ENCODE measurements around the gene INAFM2.

Gene INAFM2

DNA sequence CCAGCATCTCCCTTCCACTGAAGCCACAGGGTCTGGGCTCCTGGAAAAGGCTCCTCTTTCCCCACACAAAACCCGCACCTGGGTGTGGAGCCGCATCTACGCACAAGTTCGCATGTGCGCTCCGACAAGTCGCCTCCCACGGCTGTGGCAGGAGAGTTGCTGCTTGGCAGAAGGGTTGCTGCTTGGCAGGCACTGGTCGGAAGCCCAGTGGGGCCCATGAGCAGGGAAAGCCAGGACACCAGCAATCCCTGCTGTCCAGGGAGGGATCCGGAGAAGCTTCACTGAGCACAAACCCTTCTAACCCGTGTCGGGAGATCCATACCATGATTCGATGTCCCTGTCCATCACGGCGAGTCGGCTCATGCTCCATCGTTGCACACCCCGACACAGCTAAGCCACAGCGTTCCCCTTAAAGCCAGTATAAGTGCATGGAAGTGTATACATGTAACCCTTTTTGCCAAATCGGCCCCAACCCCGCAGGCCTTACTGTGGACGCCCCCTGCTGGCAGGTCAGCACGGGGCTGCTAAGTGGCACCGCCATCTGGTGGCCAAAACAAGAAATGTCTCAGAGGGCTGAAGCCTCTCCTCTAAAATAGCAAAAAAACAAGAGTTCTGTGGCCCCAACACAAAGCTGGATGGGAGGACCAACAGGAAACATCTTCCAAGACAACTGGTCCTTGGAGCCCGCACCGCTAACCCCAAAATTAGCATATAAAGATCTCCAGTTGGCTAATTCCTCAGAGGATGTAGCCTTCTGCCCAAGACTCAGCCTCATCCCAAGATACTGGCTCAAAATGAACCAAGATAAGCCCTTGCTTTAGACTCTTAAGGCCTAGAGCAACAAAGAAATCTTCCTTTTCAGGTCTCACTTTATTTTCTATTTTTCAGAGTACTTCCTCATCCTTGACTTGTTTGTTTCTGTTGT lies 48.9 kb upstream of the INAFM2 start (continued):
- TF ChIP-seq ZNF654 (tag by site-specific recombination; IDR thresholded peaks at IDR 0.05; ENCODE audit: low read depth), result peak; percentile 91
- no peak for TF ChIP-seq GFI1B (tag by site-specific recombination; IDR thresholded peaks at IDR 0.05)
- TF ChIP-seq ZNF132 (tag by site-specific recombination; IDR thresholded peaks at IDR 0.05; ENCODE audit: borderline replicate concordance), result no peak
- TF ChIP-seq ZNF600 (tag by site-specific recombination; IDR thresholded peaks at IDR 0.05), result peak; percentile 91

DNA sequence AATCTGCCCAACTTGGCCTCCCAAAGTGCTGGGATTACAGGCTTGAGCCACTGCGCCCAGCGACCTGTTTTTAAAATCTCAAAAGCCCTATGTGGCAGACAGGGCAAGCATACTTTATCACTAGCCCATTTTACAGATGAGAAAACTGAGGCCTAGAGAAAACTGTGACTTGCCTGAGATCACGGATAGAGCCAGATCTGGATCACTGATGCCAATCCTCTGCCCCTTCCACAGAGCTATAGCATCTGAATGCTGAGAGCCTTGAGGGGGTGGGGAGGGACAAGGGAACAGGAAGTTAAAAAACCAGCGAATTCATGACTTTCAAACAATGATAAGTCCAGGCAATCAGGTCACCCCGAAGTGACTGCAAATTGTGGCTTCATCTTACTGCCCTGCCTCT lies 48.0 kb upstream of the INAFM2 start:
- TF ChIP-seq ZNF394 (tag by site-specific recombination; IDR thresholded peaks at IDR 0.05; ENCODE audit: borderline replicate concordance), result no peak
- TF ChIP-seq ZNF292 (tag by site-specific recombination; IDR thresholded peaks at IDR 0.05; ENCODE audit: borderline replicate concordance, low read depth), result no peak
- no peak for TF ChIP-seq ZNF19 (tag by site-specific recombination; IDR thresholded peaks at IDR 0.05; ENCODE audit: low read depth)
- TF ChIP-seq, protein P1, sequence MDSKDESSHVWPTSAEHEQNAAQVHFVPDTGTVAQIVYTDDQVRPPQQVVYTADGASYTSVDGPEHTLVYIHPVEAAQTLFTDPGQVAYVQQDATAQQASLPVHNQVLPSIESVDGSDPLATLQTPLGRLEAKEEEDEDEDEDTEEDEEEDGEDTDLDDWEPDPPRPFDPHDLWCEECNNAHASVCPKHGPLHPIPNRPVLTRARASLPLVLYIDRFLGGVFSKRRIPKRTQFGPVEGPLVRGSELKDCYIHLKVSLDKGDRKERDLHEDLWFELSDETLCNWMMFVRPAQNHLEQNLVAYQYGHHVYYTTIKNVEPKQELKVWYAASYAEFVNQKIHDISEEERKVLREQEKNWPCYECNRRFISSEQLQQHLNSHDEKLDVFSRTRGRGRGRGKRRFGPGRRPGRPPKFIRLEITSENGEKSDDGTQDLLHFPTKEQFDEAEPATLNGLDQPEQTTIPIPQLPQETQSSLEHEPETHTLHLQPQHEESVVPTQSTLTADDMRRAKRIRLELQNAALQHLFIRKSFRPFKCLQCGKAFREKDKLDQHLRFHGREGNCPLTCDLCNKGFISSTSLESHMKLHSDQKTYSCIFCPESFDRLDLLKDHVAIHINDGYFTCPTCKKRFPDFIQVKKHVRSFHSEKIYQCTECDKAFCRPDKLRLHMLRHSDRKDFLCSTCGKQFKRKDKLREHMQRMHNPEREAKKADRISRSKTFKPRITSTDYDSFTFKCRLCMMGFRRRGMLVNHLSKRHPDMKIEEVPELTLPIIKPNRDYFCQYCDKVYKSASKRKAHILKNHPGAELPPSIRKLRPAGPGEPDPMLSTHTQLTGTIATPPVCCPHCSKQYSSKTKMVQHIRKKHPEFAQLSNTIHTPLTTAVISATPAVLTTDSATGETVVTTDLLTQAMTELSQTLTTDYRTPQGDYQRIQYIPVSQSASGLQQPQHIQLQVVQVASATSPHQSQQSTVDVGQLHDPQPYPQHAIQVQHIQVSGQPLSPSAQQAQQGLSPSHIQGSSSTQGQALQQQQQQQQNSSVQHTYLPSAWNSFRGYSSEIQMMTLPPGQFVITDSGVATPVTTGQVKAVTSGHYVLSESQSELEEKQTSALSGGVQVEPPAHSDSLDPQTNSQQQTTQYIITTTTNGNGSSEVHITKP (tag by site-specific recombination; IDR thresholded peaks at IDR 0.05), result no peak
- no peak for TF ChIP-seq ZNF10 (tag by site-specific recombination; IDR thresholded peaks at IDR 0.05)
- no peak for TF ChIP-seq ZNF610 (tag by site-specific recombination; IDR thresholded peaks at IDR 0.05; ENCODE audit: borderline replicate concordance)
- TF ChIP-seq, protein P2, sequence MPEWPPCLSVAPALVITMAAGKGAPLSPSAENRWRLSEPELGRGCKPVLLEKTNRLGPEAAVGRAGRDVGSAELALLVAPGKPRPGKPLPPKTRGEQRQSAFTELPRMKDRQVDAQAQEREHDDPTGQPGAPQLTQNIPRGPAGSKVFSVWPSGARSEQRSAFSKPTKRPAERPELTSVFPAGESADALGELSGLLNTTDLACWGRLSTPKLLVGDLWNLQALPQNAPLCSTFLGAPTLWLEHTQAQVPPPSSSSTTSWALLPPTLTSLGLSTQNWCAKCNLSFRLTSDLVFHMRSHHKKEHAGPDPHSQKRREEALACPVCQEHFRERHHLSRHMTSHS (tag by site-specific recombination; IDR thresholded peaks at IDR 0.05), result no peak
- no peak for TF ChIP-seq ZNF426 (tag by site-specific recombination; IDR thresholded peaks at IDR 0.05)
- no peak for TF ChIP-seq SCRT2 (tag by site-specific recombination; IDR thresholded peaks at IDR 0.05)
- no peak for TF ChIP-seq ZNF776 (tag by site-specific recombination; IDR thresholded peaks at IDR 0.05; ENCODE audit: borderline replicate concordance)
- TF ChIP-seq ZNF214 (tag by site-specific recombination; IDR thresholded peaks at IDR 0.05; ENCODE audit: borderline replicate concordance), result no peak
- H3K36me3 ChIP-seq (ENCODE audit: control insufficient read depth in 2 of 2, insufficient read depth in 1 of 2, low read length in 2 of 2), result no peaks in the 10 kb centered on the region
- H3K4me3 ChIP-seq (ENCODE audit: low read depth, low read length), result no peak overlapping the region
- POLR2A ChIA-PET, result no interaction called here
- no peaks in the 10 kb centered on the region for H3K9me3 ChIP-seq (ENCODE audit: control insufficient read depth, insufficient read depth, low read depth, low read length)
- CTCF ChIA-PET, result interaction anchor here (0.7 to 10.6 kb wide), 15 partner anchors 11 to 240 kb away, joined by 3 to 248 read pairs (median 22); partner anchors contain the start of genes PAK6, PLCB2 and SRP14
- no peak overlapping the region for H3K27ac ChIP-seq (ENCODE audit: extremely low read depth, low read depth, low read length)
- no peaks in the 10 kb centered on the region for H3K4me1 ChIP-seq (ENCODE audit: control insufficient read depth, insufficient read depth, low read length)

DNA sequence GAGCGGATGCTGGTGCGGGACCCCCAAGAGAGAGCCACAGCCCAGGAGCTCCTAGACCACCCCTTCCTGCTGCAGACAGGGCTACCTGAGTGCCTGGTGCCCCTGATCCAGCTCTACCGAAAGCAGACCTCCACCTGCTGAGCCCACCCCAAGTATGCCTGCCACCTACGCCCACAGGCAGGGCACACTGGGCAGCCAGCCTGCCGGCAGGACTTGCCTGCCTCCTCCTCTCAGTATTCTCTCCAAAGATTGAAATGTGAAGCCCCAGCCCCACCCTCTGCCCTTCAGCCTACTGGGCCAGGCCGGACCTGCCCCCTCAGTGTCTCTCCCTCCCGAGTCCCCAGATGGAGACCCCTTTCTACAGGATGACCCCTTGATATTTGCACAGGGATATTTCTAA lies 47.5 kb upstream of the INAFM2 start:
- no peaks in the 10 kb centered on the region for H3K4me1 ChIP-seq (ENCODE audit: control insufficient read depth, insufficient read depth, low read length)
- H3K27ac ChIP-seq (ENCODE audit: extremely low read depth, low read depth, low read length), result no peak overlapping the region
- no peaks in the 10 kb centered on the region for H3K9me3 ChIP-seq (ENCODE audit: control insufficient read depth, insufficient read depth, low read depth, low read length)
- H3K36me3 ChIP-seq (ENCODE audit: control insufficient read depth in 2 of 2, insufficient read depth in 1 of 2, low read length in 2 of 2), result no peaks in the 10 kb centered on the region
- no peak overlapping the region for H3K4me3 ChIP-seq (ENCODE audit: low read depth, low read length)
- CTCF ChIA-PET, result interaction anchor here (0.7 to 10.6 kb wide), 10 partner anchors 10 to 241 kb away, joined by 4 to 248 read pairs (median 30); partner anchors contain the start of genes PLCB2 and SRP14
- POLR2A ChIA-PET, result no interaction called here
- TF ChIP-seq ZNF529 (tag by site-specific recombination; IDR thresholded peaks at IDR 0.05; ENCODE audit: insufficient replicate concordance), result no peak
- TF ChIP-seq, protein P3, sequence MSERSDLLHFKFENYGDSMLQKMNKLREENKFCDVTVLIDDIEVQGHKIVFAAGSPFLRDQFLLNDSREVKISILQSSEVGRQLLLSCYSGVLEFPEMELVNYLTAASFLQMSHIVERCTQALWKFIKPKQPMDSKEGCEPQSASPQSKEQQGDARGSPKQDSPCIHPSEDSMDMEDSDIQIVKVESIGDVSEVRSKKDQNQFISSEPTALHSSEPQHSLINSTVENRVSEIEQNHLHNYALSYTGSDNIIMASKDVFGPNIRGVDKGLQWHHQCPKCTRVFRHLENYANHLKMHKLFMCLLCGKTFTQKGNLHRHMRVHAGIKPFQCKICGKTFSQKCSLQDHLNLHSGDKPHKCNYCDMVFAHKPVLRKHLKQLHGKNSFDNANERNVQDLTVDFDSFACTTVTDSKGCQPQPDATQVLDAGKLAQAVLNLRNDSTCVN (tag by site-specific recombination; optimal IDR thresholded peaks at IDR 0.05), result no peak
- no peak for TF ChIP-seq ZNF600 (tag by site-specific recombination; IDR thresholded peaks at IDR 0.05)
- no peak for TF ChIP-seq ZNF221 (tag by site-specific recombination; IDR thresholded peaks at IDR 0.05; ENCODE audit: borderline replicate concordance)
- no peak for TF ChIP-seq ZNF132 (tag by site-specific recombination; IDR thresholded peaks at IDR 0.05; ENCODE audit: borderline replicate concordance)
- no peak for TF ChIP-seq ZNF169 (tag by site-specific recombination; IDR thresholded peaks at IDR 0.05)
- TF ChIP-seq ZBTB1 (tag by site-specific recombination; IDR thresholded peaks at IDR 0.05), result no peak
- TF ChIP-seq ZNF292 (tag by site-specific recombination; IDR thresholded peaks at IDR 0.05; ENCODE audit: borderline replicate concordance, low read depth), result no peak
- TF ChIP-seq ZNF624 (tag by site-specific recombination; IDR thresholded peaks at IDR 0.05), result no peak
- no peak for TF ChIP-seq ZBTB7A (tag by site-specific recombination; IDR thresholded peaks at IDR 0.05; ENCODE audit: low read depth)
- TF ChIP-seq ZNF843 (tag by site-specific recombination; IDR thresholded peaks at IDR 0.05), result no peak
- TF ChIP-seq, protein P4, sequence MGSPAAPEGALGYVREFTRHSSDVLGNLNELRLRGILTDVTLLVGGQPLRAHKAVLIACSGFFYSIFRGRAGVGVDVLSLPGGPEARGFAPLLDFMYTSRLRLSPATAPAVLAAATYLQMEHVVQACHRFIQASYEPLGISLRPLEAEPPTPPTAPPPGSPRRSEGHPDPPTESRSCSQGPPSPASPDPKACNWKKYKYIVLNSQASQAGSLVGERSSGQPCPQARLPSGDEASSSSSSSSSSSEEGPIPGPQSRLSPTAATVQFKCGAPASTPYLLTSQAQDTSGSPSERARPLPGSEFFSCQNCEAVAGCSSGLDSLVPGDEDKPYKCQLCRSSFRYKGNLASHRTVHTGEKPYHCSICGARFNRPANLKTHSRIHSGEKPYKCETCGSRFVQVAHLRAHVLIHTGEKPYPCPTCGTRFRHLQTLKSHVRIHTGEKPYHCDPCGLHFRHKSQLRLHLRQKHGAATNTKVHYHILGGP (tag by site-specific recombination; IDR thresholded peaks at IDR 0.05), result no peak
